DMS153 treated with DMSO at 0.1 percent for 48 hours (cell line): Measurements from ENCODE around the gene PSD4.

Source experiments
- DNase-seq: peaks from one replicate; lab custom pipeline; 2025; ENCODE audit not compliant: unreplicated experiment; lab: John Stamatoyannopoulos, UW

The PSD4 gene

GRCh38 chr2:113219889-113220641 is 46.3 kb downstream of the PSD4 start:
- no peak for DNase-seq

- DNase-seq: no peak
Observed at GRCh38 chr2:113220970-113221708, 47.4 kb downstream of the PSD4 start.

- no peak for DNase-seq
Observed at GRCh38 chr2:113221846-113222245, 48.1 kb downstream of the PSD4 start.

GRCh38 chr2:113223813-113224212 is 50.0 kb downstream of the PSD4 start:
- DNase-seq: no peak

- no peak for DNase-seq
Observed at GRCh38 chr2:113224647-113225236, 51.0 kb downstream of the PSD4 start.

- no peak for DNase-seq
Observed at GRCh38 chr2:113225263-113226259, 51.8 kb downstream of the PSD4 start.

- DNase-seq: no peak
Observed at GRCh38 chr2:113226462-113226861, 52.7 kb downstream of the PSD4 start.

- DNase-seq: no peak
Observed at GRCh38 chr2:113227290-113227689, 53.5 kb downstream of the PSD4 start.

- no peak for DNase-seq
Observed at GRCh38 chr2:113227698-113228097, 53.9 kb downstream of the PSD4 start.

GRCh38 chr2:113228351-113228750 is 54.6 kb downstream of the PSD4 start:
- DNase-seq: no peak

- DNase-seq: no peak
Observed at GRCh38 chr2:113228991-113229716, 55.4 kb downstream of the PSD4 start.

- DNase-seq: no peak
Observed at GRCh38 chr2:113229795-113230194, 56.0 kb downstream of the PSD4 start.

GRCh38 chr2:113230531-113230930 is 56.8 kb downstream of the PSD4 start:
- no peak for DNase-seq

- DNase-seq: no peak
Observed at GRCh38 chr2:113231064-113231463, 57.3 kb downstream of the PSD4 start.

GRCh38 chr2:113232123-113232522 is 58.4 kb downstream of the PSD4 start:
- no peak for DNase-seq

GRCh38 chr2:113232740-113233139 is 59.0 kb downstream of the PSD4 start:
- DNase-seq: no peak

- no peak for DNase-seq
Observed at GRCh38 chr2:113233593-113234550, 60.1 kb downstream of the PSD4 start.

- no peak for DNase-seq
Observed at GRCh38 chr2:113234721-113235346, 61.1 kb downstream of the PSD4 start.
